Jurkat, Clone E6-1 (cell line): ENCODE results near the gene NBEAL2.

Source experiments
- DNase-seq: peaks from one replicate; pipeline ENCODE4 v3.0.0-alpha.2; 2011; ENCODE audit warnings: low read depth, low spot score
- H3K4me3 ChIP-seq: 2 replicates; pipeline ENCODE4 v1.5.1; 2011; ENCODE audit warnings: mild to moderate bottlenecking, low read length, control low read depth, moderate library complexity

NBEAL2 gene

GRCh38 chr3:46981932-46982471 is 2.5 kb downstream of the NBEAL2 start:
- no peak for DNase-seq
- H3K4me3 ChIP-seq: no peak overlapping the region

GRCh38 chr3:46982546-46982945 is 3.1 kb downstream of the NBEAL2 start:
- no peak for DNase-seq
- no peak overlapping the region for H3K4me3 ChIP-seq

GRCh38 chr3:46984591-46985459 is 5.4 kb downstream of the NBEAL2 start:
- H3K4me3 ChIP-seq: no peak overlapping the region
- no peak for DNase-seq

GRCh38 chr3:46985588-46985987 is 6.1 kb downstream of the NBEAL2 start:
- no peak overlapping the region for H3K4me3 ChIP-seq
- no peak for DNase-seq

GRCh38 chr3:46986055-46986730 is 6.7 kb downstream of the NBEAL2 start:
- no peak overlapping the region for H3K4me3 ChIP-seq
- DNase-seq: no peak

GRCh38 chr3:46986782-46987310 is 7.4 kb downstream of the NBEAL2 start:
- DNase-seq: no peak
- peak overlapping the region; percentile 50 for H3K4me3 ChIP-seq

- H3K4me3 ChIP-seq: peak overlapping the region; percentile 50
These were observed 7.9 kb downstream of the NBEAL2 start for GRCh38 chr3:46987319-46987742.

GRCh38 chr3:46987743-46988401 is 8.4 kb downstream of the NBEAL2 start:
- H3K4me3 ChIP-seq: peak overlapping the region; percentile 50
- DNase-seq: peak; percentile 94

More at GRCh38 chr3:46987319-46987742, 7.9 kb downstream of the NBEAL2 start:
- DNase-seq: no peak

- 0 out of 2 replicates have a peak overlapping the region, but pooled peaks have one; percentile 50 for H3K4me3 ChIP-seq
- no peak for DNase-seq
These were observed 9.2 kb downstream of the NBEAL2 start for GRCh38 chr3:46988616-46989015.

GRCh38 chr3:46989146-46989810 is 9.8 kb downstream of the NBEAL2 start:
- DNase-seq: no peak
- no peak overlapping the region for H3K4me3 ChIP-seq

GRCh38 chr3:46990573-46991374 is 11.3 kb downstream of the NBEAL2 start:
- H3K4me3 ChIP-seq: no peak overlapping the region
- no peak for DNase-seq

GRCh38 chr3:46991406-46992165 is 12.1 kb downstream of the NBEAL2 start:
- H3K4me3 ChIP-seq: no peak overlapping the region
- DNase-seq: no peak

- no peak for DNase-seq
- no peak overlapping the region for H3K4me3 ChIP-seq
These were observed 12.8 kb downstream of the NBEAL2 start for GRCh38 chr3:46992231-46992630.

GRCh38 chr3:46993292-46993691 is 13.8 kb downstream of the NBEAL2 start:
- no peak for DNase-seq
- no peak overlapping the region for H3K4me3 ChIP-seq

GRCh38 chr3:46993986-46994385 is 14.5 kb downstream of the NBEAL2 start:
- H3K4me3 ChIP-seq: no peak overlapping the region
- no peak for DNase-seq

- no peak overlapping the region for H3K4me3 ChIP-seq
- DNase-seq: no peak
These were observed 15.6 kb downstream of the NBEAL2 start for GRCh38 chr3:46994801-46995731.
